Measurements from ENCODE around the gene ELK3. TPM values are rescaled to one million over a fixed set of nuclear protein-coding genes. Genes with fewer than 3 reads are reported as not detected.

The ELK3 gene
- total and polyA plus RNA-seq, 2 of the 13 experiments (the other 11 are each of a cell fraction or from before 2014, with no cell fraction given) = 2.9 to 3.2 TPM

DNA sequence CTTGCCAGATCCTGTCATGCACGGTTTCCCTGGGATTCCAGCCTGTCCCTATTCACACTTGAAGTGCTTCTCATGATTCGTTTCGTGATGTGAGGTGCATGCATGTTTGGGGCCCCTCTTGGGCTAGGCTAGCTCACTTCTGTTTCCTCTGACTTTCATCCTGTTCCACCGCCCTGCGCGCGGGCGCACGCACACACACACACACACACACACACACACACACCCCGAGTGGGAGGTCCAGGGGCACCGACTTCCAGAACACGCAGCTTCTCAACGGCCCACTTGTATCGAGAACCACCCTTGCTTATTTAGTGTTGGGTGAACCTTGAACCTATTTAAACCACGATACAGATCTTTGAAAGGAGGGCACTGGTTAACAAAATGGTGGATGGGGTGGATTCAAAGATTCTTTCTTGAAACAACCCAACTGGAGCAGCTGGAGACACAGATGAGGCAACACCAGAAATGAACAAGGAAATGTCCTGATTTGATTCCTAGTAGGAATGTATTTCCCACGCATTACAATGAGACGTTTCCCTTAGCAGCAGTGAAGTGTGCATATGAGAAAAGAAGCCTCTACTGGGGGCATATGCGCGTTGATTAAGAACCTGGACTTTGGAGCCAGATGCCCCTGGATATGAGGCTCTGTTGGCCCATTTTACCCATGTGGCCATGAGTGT is 16.3 kb downstream of the ELK3 start:
- TF ChIP-seq ZNF264 (CRISPR knock-in tag; IDR thresholded peaks at IDR 0.05) = no peak
- TF ChIP-seq ZNF557 (CRISPR knock-in tag; IDR thresholded peaks at IDR 0.05) = no peak
- TF ChIP-seq AHR (CRISPR knock-in tag; IDR thresholded peaks at IDR 0.05) = no peak
- TF ChIP-seq THAP11 (CRISPR knock-in tag; IDR thresholded peaks at IDR 0.05) = no peak
- TF ChIP-seq ZBTB7B (CRISPR knock-in tag; IDR thresholded peaks at IDR 0.05) = no peak
- Histone ChIP-seq H3K4me1 (ENCODE audit: insufficient read depth, low read length) (peaks cover 16% of the 10 kb centered on the region), H3K79me2 (ENCODE audit: insufficient read depth, low read length) (no peaks in the 10 kb centered on the region), H2AFZ (ENCODE audit: low read length) (no peak overlapping the region), H3K9ac (ENCODE audit: insufficient read depth, low read depth, low read length) (no peak overlapping the region), H3K4me3 (replicated peaks in 1 of 3; ENCODE audit: insufficient read depth in 1 of 3, low read depth in 2 of 3, low read length in 3 of 3) (no peak overlapping the region), H3K27me3 (ENCODE audit: control insufficient read depth in 1 of 2, insufficient read depth in 2 of 2, low read length in 2 of 2) (peaks cover 0 to 1% of the 10 kb centered on the region in 2 experiments; a peak in 1 of 5 replicates), H3K27ac (ENCODE audit: extremely low read length, insufficient read depth, low read length) (no peak overlapping the region), H3K36me3 (replicated peaks in 1 of 2; ENCODE audit: control insufficient read depth in 1 of 2, insufficient read depth in 2 of 2, low read length in 2 of 2) (no peaks in the 10 kb centered on the region), H3K4me2 (ENCODE audit: low read depth, low read length) (no peak overlapping the region), H3K9me3 (ENCODE audit: low read length) (no peaks in the 10 kb centered on the region), H4K20me1 (ENCODE audit: insufficient read depth, low read length) (no peaks in the 10 kb centered on the region)
- in situ Hi-C loops (cut with HindIII; ENCODE audit: extremely low pct_ligation_motif_present, low pct_unique_long_range_greater_than_20kb) = loop anchor here (5.0 to 25.0 kb wide), 2 partner anchors 148 to 302 kb away; no protein-coding TSS in a partner anchor
- CTCF ChIA-PET (ENCODE audit: low intra/inter-chr PET ratio, low total read pairs) = no interaction called here
- POLR2A ChIA-PET = no interaction called here
- WGBS (ENCODE audit: low lambda C conversion rate) = 84% methylated on average over 19 of the region's 19 CpGs
- no TSS peak for BruUV-seq (replicated peaks)
- ATAC-seq = no peak
- intact Hi-C loops (cut with micrococcal nuclease; ENCODE audit: unreplicated experiment) = loop anchor here (10.0 kb wide), 1 partner anchor 54 kb away; no protein-coding TSS in a partner anchor
- DNase-seq (ENCODE audit: low spot score) = no peak
- FAIRE-seq = no peak

DNA sequence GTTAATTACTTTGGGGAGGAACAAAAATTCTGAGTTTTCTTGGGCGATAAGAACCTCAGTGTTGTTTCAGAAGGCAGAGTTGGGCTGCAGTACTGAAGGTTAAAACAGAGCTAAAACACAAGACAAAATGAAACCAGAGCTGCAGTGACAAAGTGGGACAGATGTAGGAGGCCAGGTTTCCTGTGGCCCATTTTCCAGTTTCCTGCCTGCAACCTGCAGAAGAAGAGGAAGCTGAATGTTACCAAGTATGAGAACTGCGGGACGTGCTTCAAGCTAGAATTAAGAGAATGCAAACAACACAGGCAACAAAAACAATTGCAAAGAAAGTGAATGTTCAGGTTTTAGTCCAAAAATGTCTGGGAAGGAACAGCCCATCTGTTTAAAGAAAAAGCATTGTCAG is 17.8 kb downstream of the ELK3 start:
- TF ChIP-seq ZNF333 (CRISPR knock-in tag; IDR thresholded peaks at IDR 0.05; ENCODE audit: borderline replicate concordance) (no peak), MAFK (conservative IDR thresholded peaks at IDR 0.05 in 1 of 2, IDR thresholded peaks at IDR 0.05 in 1 of 2; ENCODE audit: low read length in 2 of 2) (peak in 1 of 2 experiments; percentile 28; a peak in 1 of 4 replicates)
- Histone ChIP-seq H3K9me3 (ENCODE audit: low read length) (no peaks in the 10 kb centered on the region), H3K27ac (ENCODE audit: extremely low read length, insufficient read depth, low read length) (no peak overlapping the region), H2AFZ (ENCODE audit: low read length) (no peak overlapping the region), H3K36me3 (replicated peaks in 1 of 2; ENCODE audit: control insufficient read depth in 1 of 2, insufficient read depth in 2 of 2, low read length in 2 of 2) (no peaks in the 10 kb centered on the region), H3K4me2 (ENCODE audit: low read depth, low read length) (no peak overlapping the region), H3K4me3 (replicated peaks in 1 of 3; ENCODE audit: insufficient read depth in 1 of 3, low read depth in 2 of 3, low read length in 3 of 3) (no peak overlapping the region), H3K9ac (ENCODE audit: insufficient read depth, low read depth, low read length) (no peak overlapping the region), H3K27me3 (ENCODE audit: control insufficient read depth in 1 of 2, insufficient read depth in 2 of 2, low read length in 2 of 2) (peaks cover 0 to 1% of the 10 kb centered on the region in 2 experiments; a peak in 1 of 5 replicates), H3K79me2 (ENCODE audit: insufficient read depth, low read length) (no peaks in the 10 kb centered on the region), H4K20me1 (ENCODE audit: insufficient read depth, low read length) (no peaks in the 10 kb centered on the region), H3K4me1 (ENCODE audit: insufficient read depth, low read length) (peaks cover 30% of the 10 kb centered on the region)
- in situ Hi-C loops (cut with HindIII; ENCODE audit: extremely low pct_ligation_motif_present, low pct_unique_long_range_greater_than_20kb) = loop anchor here (5.0 to 25.0 kb wide), 2 partner anchors 150 to 300 kb away; no protein-coding TSS in a partner anchor
- ATAC-seq = no peak
- no peak for DNase-seq (ENCODE audit: low spot score)
- WGBS (ENCODE audit: low lambda C conversion rate) = over 99% methylated on average over 3 of the region's 3 CpGs
- POLR2A ChIA-PET = no interaction called here
- FAIRE-seq = no peak
- intact Hi-C loops (cut with micrococcal nuclease; ENCODE audit: unreplicated experiment) = loop anchor here (10.0 kb wide), 1 partner anchor 53 kb away; no protein-coding TSS in a partner anchor
- CTCF ChIA-PET (ENCODE audit: low intra/inter-chr PET ratio, low total read pairs) = no interaction called here
- no TSS peak for BruUV-seq (replicated peaks)

Measured in HepG2 (cell line).